T-cell (primary cell): Measurements from ENCODE around the gene ARID4B. TPM values are rescaled to one million over a fixed set of nuclear protein-coding genes. Genes with fewer than 3 reads are reported as not detected.

Experiments used
- ATAC-seq, 4 experiments: fragments of 200-7000 bp in 3 of 4; fragments of 150-1000 bp in 1 of 4; cut with Tn5 transposase; replicated peaks in 1 of 4; 1 replicate in 3 of 4; 2 replicates in 1 of 4; pipeline ENCODE4 v1.10.0; 2021; ENCODE audit warnings: moderate library complexity in 3 of 4, mild to moderate bottlenecking in 2 of 4, moderate number of reproducible peaks in 1 of 4
- CTCF ChIA-PET, 2 donors: fragments of 300-600 bp; sonication (Branson Sonifier 250); formaldehyde crosslinking; loops; one replicate each; lab custom pipeline; 2022; ENCODE audit warnings: antibody characterized with exemption in 2 of 2; lab: Charles Lee
- POLR2A ChIA-PET, 2 donors: fragments of 300-600 bp; sonication (Branson Sonifier 250); formaldehyde crosslinking; loops; one replicate each; lab custom pipeline; 2022; ENCODE audit warnings: antibody characterized with exemption in 2 of 2; lab: Charles Lee
- DNase-seq, 35 experiments: peaks; one replicate each; pipeline versions ENCODE4 v3.0.0 to v3.0.0-alpha.2; 2013 to 2023
- H3K27ac ChIP-seq: one replicate; pipeline ENCODE4 v1.5.1; 2013; ENCODE audit warnings: low read length
- H3K27me3 ChIP-seq, 2 experiments: replicated peaks in 1 of 2; 1 replicate in 1 of 2; 2 replicates in 1 of 2; pipeline versions ENCODE4 v1.6.1 to v1.7.0; 2013; ENCODE audit warnings: low read length in 1 of 2, mixed read lengths in 1 of 2; ENCODE audit not compliant: control insufficient read depth in 2 of 2, insufficient read depth in 2 of 2; ENCODE audit errors: extremely low read depth in 1 of 2
- H3K36me3 ChIP-seq, 2 donors: 1 replicate in 1 of 2; 2 replicates in 1 of 2; pipeline versions ENCODE4 v1.6.1 to v1.7.0; 2013; ENCODE audit warnings: low read length in 1 of 2; ENCODE audit not compliant: control insufficient read depth in 2 of 2, insufficient read depth in 1 of 2; ENCODE audit errors: extremely low read depth in 1 of 2
- H3K4me1 ChIP-seq, 2 experiments: 1 replicate in 1 of 2; 2 replicates in 1 of 2; pipeline versions ENCODE4 v1.6.1 to v1.7.0; 2013; ENCODE audit warnings: low read length in 2 of 2, mixed read lengths in 1 of 2; ENCODE audit not compliant: insufficient read depth in 2 of 2, control insufficient read depth in 1 of 2; ENCODE audit errors: extremely low read depth in 1 of 2
- H3K4me3 ChIP-seq, 2 donors: 1 replicate in 1 of 2; 2 replicates in 1 of 2; pipeline versions ENCODE4 v1.5.1 to v1.7.0; 2013; ENCODE audit warnings: mild to moderate bottlenecking in 2 of 2, low read length in 1 of 2, moderate library complexity in 1 of 2; ENCODE audit not compliant: control insufficient read depth in 1 of 2; ENCODE audit errors: extremely low read depth in 1 of 2
- H3K9me3 ChIP-seq: 2 replicates; pipeline ENCODE4 v1.7.0; 2013
- H3K27ac Mint-ChIP-seq, 2 donors: one replicate each; pipeline ENCODE4 v1.8.0; 2020 to 2021; ENCODE audit warnings: mild to moderate bottlenecking in 2 of 2, mixed read lengths in 2 of 2
- H3K27me3 Mint-ChIP-seq, 2 donors: one replicate each; pipeline ENCODE4 v1.8.0; 2021 to 2022; ENCODE audit warnings: mixed read lengths in 2 of 2
- H3K36me3 Mint-ChIP-seq: one replicate; pipeline ENCODE4 v1.8.0; 2021; ENCODE audit warnings: mixed read lengths
- H3K4me1 Mint-ChIP-seq, 3 donors: one replicate each; pipeline ENCODE4 v1.8.0; 2020 to 2022; ENCODE audit warnings: mixed read lengths in 3 of 3, mild to moderate bottlenecking in 1 of 3
- H3K4me3 Mint-ChIP-seq, 3 donors: one replicate each; pipeline ENCODE4 v1.8.0; 2020 to 2022; ENCODE audit warnings: mild to moderate bottlenecking in 3 of 3, mixed read lengths in 3 of 3, moderate library complexity in 3 of 3
- H3K9me3 Mint-ChIP-seq, 3 donors: one replicate each; pipeline ENCODE4 v1.8.0; 2020 to 2022; ENCODE audit warnings: mixed read lengths in 3 of 3
- WGBS: methylation state at CpG from one replicate; pipeline ENCODE4 v1.1.5; 2013; ENCODE audit warnings: missing lambda C conversion rate; ENCODE audit not compliant: insufficient coverage; 5-methylcytosine and 5-hydroxymethylcytosine counted together
- total RNA-seq, 35 experiments: library from RNA in 6 of 35; stranded (reverse) in 6 of 35; fragments of 120-200 nt in 1 of 35; gene quantifications; one replicate each; pipeline versions ENCODE4 v1.2.1 to v1.2.4 and lab custom pipeline; 2013 to 2026

ARID4B gene
- total RNA-seq, 5 donors from 2014 or later (not counting 1 experiment from before 2014, with no cell fraction given) = 70.4 to 151 (median 79.1) TPM

- Mint-ChIP-seq H3K27ac (peak overlapping the region in 1 of 2 donors; percentile 52), H3K36me3 (peaks cover 44% of the 10 kb centered on the region), H3K4me1 (peaks cover 16 to 23% (median 22%) of the 10 kb centered on the region in 3 donors), H3K4me3 (no peak overlapping the region), H3K9me3 (no peaks in the 10 kb centered on the region), H3K27me3 (no peaks in the 10 kb centered on the region)
- no peak overlapping the region for H3K4me3 ChIP-seq
- ChIA-PET POLR2A (interaction anchor here in 1 of 2 donors (0.6 kb wide), 1 partner anchor 114 kb away, joined by 3 read pairs; no protein-coding TSS in a partner anchor), CTCF (interaction anchor here in 1 of 2 donors (0.6 kb wide), 1 partner anchor 55 kb away, joined by 3 read pairs; no protein-coding TSS in a partner anchor)
- peaks cover 0 to 2% of the 10 kb centered on the region in 2 experiments for H3K4me1 ChIP-seq
- no CpG with 5 or more reads among the region's 4 CpGs for WGBS
- no peak for DNase-seq
- H3K27me3 ChIP-seq = no peaks in the 10 kb centered on the region
- H3K27ac ChIP-seq = no peak overlapping the region
- peaks cover 22 to 86% of the 10 kb centered on the region in 2 donors for H3K36me3 ChIP-seq
- no peak for ATAC-seq
- H3K9me3 ChIP-seq = no peaks in the 10 kb centered on the region
Measured at GRCh38 chr1:235147269-235147668, 180.7 kb downstream of the ARID4B start.

DNA sequence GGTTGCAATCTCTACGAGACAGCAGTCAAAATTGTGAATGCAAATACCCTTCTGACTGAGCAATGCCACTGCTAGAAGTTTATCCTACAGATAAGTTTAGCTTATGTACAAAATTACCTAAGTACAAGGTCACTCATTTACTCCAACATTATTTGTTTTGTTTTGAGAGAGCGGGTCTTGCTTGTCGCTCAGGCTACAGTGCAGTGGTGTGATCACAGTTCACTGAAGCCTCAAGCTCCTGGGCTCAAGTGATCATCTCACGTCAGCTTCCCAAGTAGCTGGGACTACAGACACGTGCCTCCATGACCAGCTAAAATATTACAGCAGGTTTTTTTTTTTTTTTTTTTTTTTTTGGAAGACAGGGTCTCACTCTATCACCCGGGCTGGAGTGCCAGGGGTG is 182.3 kb downstream of the ARID4B start:
- no CpG with 5 or more reads among the region's 6 CpGs for WGBS
- H3K27me3 ChIP-seq = no peaks in the 10 kb centered on the region
- H3K9me3 ChIP-seq = no peaks in the 10 kb centered on the region
- H3K27ac ChIP-seq = no peak overlapping the region
- Mint-ChIP-seq H3K9me3 (no peaks in the 10 kb centered on the region), H3K36me3 (peaks cover 42% of the 10 kb centered on the region), H3K4me1 (peaks cover 6 to 15% (median 11%) of the 10 kb centered on the region in 3 donors), H3K27me3 (no peaks in the 10 kb centered on the region), H3K4me3 (no peak overlapping the region), H3K27ac (peak overlapping the region in 1 of 2 donors; percentile 28)
- peaks cover 16 to 78% of the 10 kb centered on the region in 2 donors for H3K36me3 ChIP-seq
- CTCF ChIA-PET = interaction anchor here (0.6 to 0.7 kb wide), 4 partner anchors 28 to 270 kb away, joined by 3 to 6 read pairs (median 4); no protein-coding TSS in a partner anchor
- no peak overlapping the region for H3K4me3 ChIP-seq
- ATAC-seq = no peak
- DNase-seq = no peak
- peaks cover 0 to under 1% of the 10 kb centered on the region in 2 experiments for H3K4me1 ChIP-seq
- POLR2A ChIA-PET = interaction anchor here (0.6 to 0.7 kb wide), 5 partner anchors 24 to 1135 kb away, joined by 3 to 14 read pairs (median 5); no protein-coding TSS in a partner anchor

DNA sequence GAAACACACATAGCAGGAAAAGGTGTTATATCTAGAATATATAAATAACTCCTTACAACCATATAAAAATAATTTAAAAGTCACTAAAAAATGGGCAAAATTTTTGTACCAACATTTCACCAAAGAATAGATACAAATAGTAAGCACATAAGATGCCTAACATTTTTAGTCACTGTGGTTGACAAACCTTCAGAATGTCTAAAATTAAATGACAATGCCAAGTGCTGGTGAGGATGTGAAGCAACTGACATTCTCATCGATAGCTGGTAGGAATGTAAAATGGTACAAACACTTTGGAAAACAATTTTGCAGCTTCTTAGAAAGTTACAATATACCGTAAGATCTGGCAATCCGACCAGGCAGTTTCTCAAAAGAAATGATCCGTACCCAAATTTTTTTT is 185.0 kb downstream of the ARID4B start:
- H3K9me3 ChIP-seq = no peaks in the 10 kb centered on the region
- ATAC-seq (no peak), DNase-seq (no peak)
- no peak overlapping the region for H3K27ac ChIP-seq
- no peak overlapping the region for H3K4me3 Mint-ChIP-seq
- peaks cover 52% of the 10 kb centered on the region for H3K36me3 Mint-ChIP-seq
- no peaks in the 10 kb centered on the region for H3K27me3 Mint-ChIP-seq
- ChIA-PET POLR2A (interaction anchor here in 1 of 2 donors (0.7 kb wide), 1 partner anchor 10 kb away, joined by 5 read pairs; no protein-coding TSS in a partner anchor), CTCF (interaction anchor here (0.7 kb wide), 2 partner anchors 97 to 779 kb away, joined by 3 to 5 read pairs; no protein-coding TSS in a partner anchor)
- H3K36me3 ChIP-seq = peaks cover 16 to 76% of the 10 kb centered on the region in 2 donors
- no peaks in the 10 kb centered on the region for H3K9me3 Mint-ChIP-seq
- H3K4me3 ChIP-seq = no peak overlapping the region
- no peaks in the 10 kb centered on the region for H3K27me3 ChIP-seq
- no peaks in the 10 kb centered on the region for H3K4me1 ChIP-seq
- peaks cover 7 to 15% (median 14%) of the 10 kb centered on the region in 3 donors for H3K4me1 Mint-ChIP-seq
- WGBS = 90% methylated on average over 2 of the region's 4 CpGs
- H3K27ac Mint-ChIP-seq = no peak overlapping the region

DNA sequence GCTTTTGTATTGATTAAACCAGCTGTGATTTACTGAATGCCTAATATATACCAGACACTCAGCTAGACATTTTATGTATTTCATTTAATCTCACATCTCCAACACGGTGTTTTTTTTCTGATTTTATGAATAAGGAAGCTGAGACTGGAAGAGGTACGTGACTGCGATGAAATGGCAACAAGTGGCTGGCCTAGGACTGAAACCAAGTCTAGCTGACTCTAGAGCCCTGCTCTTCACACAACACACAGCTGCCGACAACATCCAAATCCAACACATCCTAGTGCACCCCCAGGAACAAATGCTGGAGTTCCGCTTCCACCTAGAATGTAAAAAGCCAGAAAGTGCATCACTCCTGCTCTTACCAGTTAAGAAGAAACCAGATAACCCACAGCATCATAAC is 188.7 kb downstream of the ARID4B start:
- Mint-ChIP-seq H3K4me3 (no peak overlapping the region), H3K27ac (peak overlapping the region in 1 of 2 donors; percentile 28)
- DNase-seq = no peak

DNA sequence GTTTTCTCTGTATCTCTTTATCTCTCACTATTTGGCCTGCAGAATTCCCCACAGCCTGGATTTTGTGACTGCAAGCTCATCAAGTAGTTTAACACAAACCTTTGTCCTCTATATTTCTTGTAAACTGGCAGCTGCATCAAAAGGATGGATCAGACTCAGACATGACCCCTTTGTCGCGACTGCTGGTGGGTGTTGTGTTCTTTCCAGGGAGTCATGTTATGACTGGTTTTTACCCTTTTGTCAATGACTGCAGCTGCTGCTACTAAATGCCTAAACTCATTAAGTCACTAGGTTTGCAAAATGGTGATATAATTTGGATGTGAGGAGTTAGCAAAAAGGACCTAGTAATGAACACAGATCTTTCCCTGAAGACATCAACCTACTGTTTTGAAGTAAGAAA is 189.2 kb downstream of the ARID4B start:
- peaks cover 63% of the 10 kb centered on the region for H3K36me3 Mint-ChIP-seq
- Histone ChIP-seq H3K27ac (no peak overlapping the region), H3K27me3 (no peaks in the 10 kb centered on the region), H3K36me3 (peaks cover 14 to 72% of the 10 kb centered on the region in 2 donors), H3K9me3 (no peaks in the 10 kb centered on the region), H3K4me3 (no peak overlapping the region), H3K4me1 (no peaks in the 10 kb centered on the region)
- H3K27me3 Mint-ChIP-seq = no peaks in the 10 kb centered on the region
- ChIA-PET CTCF (interaction anchor here in 1 of 2 donors (0.6 kb wide), 1 partner anchor 9 kb away, joined by 3 read pairs; no protein-coding TSS in a partner anchor), POLR2A (interaction anchor here (0.5 to 1.1 kb wide), 2 partner anchors 12 to 83 kb away, joined by 4 read pairs; no protein-coding TSS in a partner anchor)
- DNase-seq (no peak), ATAC-seq (no peak)
- H3K27ac Mint-ChIP-seq = peak overlapping the region; percentile 28 to 71
- no CpG with 5 or more reads among the region's 2 CpGs for WGBS
- peaks cover 7 to 13% (median 10%) of the 10 kb centered on the region in 3 donors for H3K4me1 Mint-ChIP-seq
- no peaks in the 10 kb centered on the region for H3K9me3 Mint-ChIP-seq
- no peak overlapping the region for H3K4me3 Mint-ChIP-seq

More for the DNA sequence above, 188.7 kb downstream of the ARID4B start:
- ATAC-seq = no peak
- H3K4me3 ChIP-seq = no peak overlapping the region
- no peaks in the 10 kb centered on the region for H3K4me1 ChIP-seq
- no peaks in the 10 kb centered on the region for H3K27me3 ChIP-seq
- Mint-ChIP-seq H3K27me3 (no peaks in the 10 kb centered on the region), H3K4me1 (peaks cover 7 to 15% (median 10%) of the 10 kb centered on the region in 3 donors), H3K36me3 (peaks cover 66% of the 10 kb centered on the region), H3K9me3 (no peaks in the 10 kb centered on the region)
- CTCF ChIA-PET = interaction anchor here (0.6 to 1.0 kb wide), 2 partner anchors 9 to 28 kb away, joined by 3 read pairs; no protein-coding TSS in a partner anchor
- H3K36me3 ChIP-seq = peaks cover 15 to 71% of the 10 kb centered on the region in 2 donors
- no peak overlapping the region for H3K27ac ChIP-seq
- POLR2A ChIA-PET = interaction anchor here (0.6 to 1.1 kb wide), 2 partner anchors 12 to 20 kb away, joined by 4 to 5 read pairs; no protein-coding TSS in a partner anchor
- 100% methylated on average over 3 of the region's 5 CpGs for WGBS
- H3K9me3 ChIP-seq = no peaks in the 10 kb centered on the region

- Mint-ChIP-seq H3K27me3 (no peaks in the 10 kb centered on the region), H3K4me1 (peaks cover 5 to 10% (median 7%) of the 10 kb centered on the region in 3 donors), H3K27ac (peak overlapping the region; percentile 3 to 67), H3K9me3 (no peaks in the 10 kb centered on the region), H3K4me3 (no peak overlapping the region), H3K36me3 (peaks cover 50% of the 10 kb centered on the region)
- no peak overlapping the region for H3K27ac ChIP-seq
- POLR2A ChIA-PET = interaction anchor here in 1 of 2 donors (0.6 to 0.9 kb wide), 2 partner anchors 163 to 534 kb away, joined by 3 read pairs; no protein-coding TSS in a partner anchor
- WGBS = 92% methylated on average over 2 of the region's 4 CpGs
- no peaks in the 10 kb centered on the region for H3K27me3 ChIP-seq
- ATAC-seq (no peak), DNase-seq (no peak)
- CTCF ChIA-PET = no interaction called here
- no peaks in the 10 kb centered on the region for H3K9me3 ChIP-seq
- H3K36me3 ChIP-seq = peaks cover 7 to 57% of the 10 kb centered on the region in 2 donors
- H3K4me3 ChIP-seq = no peak overlapping the region
- H3K4me1 ChIP-seq = no peaks in the 10 kb centered on the region
Measured at GRCh38 chr1:235136111-235136510, 191.9 kb downstream of the ARID4B start.
